GM12873 (cell line): ENCODE data around the gene METTL21A.

Source experiments
- CTCF ChIP-seq: IDR thresholded peaks from 2 replicates; pipeline ENCODE4 v1.5.1; 2012; ENCODE audit warnings: low read depth, mild to moderate bottlenecking, moderate library complexity, low read length, control low read depth; ENCODE audit not compliant: insufficient read depth; ENCODE audit errors: missing control alignments

METTL21A gene

GRCh38 chr2:207633686-207634085, 8.5 kb upstream of the METTL21A start:
- no peak for TF ChIP-seq CTCF

- TF ChIP-seq CTCF: no peak
Observed at GRCh38 chr2:207632575-207633493, 7.6 kb upstream of the METTL21A start.

GRCh38 chr2:207630491-207630890, 5.3 kb upstream of the METTL21A start:
- no peak for TF ChIP-seq CTCF

DNA sequence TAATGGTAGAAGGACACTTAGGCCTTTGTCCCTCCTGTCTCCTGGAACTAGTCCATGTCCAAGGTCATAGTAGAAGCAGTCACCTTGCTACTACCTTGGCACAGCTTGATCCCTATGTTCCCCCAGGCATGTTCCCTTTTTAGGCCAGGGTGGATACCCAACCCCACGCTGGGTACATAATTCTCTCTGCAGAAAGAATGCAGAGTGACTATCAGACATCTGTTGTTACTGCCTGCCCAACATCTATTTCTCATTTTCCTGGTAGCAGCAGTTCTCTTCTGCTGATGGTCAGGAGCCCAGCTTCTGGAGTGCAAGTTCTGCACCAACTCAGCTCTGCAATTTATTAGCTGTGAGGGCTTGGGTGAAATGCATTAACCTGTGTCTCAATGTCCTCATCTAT, 4.4 kb upstream of the METTL21A start:
- TF ChIP-seq CTCF: no peak

GRCh38 chr2:207624185-207625013, 795 bp downstream of the METTL21A start:
- TF ChIP-seq CTCF: no peak

- no peak for TF ChIP-seq CTCF
Observed at GRCh38 chr2:207621501-207622039, 3.6 kb downstream of the METTL21A start.

GRCh38 chr2:207619764-207620203, 5.4 kb downstream of the METTL21A start:
- TF ChIP-seq CTCF: no peak
